ENCODE results near the gene FAM184B. TPM values are rescaled to one million over a fixed set of nuclear protein-coding genes. Genes with fewer than 3 reads are reported as not detected.

FAM184B gene
- total RNA-seq, 1 experiment from 2014 or later, result 0.17 TPM

DNA sequence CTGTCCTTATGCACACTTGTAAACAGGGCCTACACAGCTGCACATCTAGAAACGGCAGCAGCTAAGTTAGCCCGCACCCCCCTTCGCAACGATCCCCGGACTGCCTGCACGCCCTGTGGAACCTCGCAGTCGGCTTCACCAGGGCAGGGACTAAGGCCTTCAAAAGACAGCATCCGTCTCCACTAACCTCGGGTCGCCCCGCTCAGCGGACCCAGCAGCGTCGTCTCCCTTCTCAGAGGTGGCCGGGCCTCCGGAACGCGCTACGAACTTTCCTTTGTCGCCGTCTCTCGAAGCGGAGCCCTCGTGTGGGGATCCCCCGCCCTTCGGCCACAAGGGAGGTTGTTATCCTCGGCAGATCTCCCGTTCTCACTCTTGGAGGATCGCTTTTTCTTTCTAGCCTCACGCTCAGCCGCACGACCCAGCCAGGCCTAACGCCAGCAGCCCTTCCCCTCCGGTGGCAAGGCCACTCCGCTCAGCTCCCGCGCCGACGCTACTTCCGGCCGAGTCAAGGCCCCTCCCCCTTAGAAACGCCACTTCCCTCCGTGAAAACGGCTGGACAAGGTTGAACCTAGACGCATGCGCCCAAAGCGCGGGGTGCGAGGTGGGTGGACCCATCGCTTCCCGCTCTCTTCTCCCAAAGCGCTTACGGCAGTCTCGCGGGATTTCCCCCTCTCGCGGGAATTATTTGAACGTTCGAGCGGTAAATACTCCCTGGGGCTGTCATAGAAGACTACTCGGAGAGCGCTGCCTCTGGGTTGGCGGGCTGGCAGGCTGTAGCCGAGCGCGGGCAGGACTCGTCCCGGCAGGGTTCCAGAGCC lies 29.0 kb upstream of the FAM184B start, which contains the start of the genes DCAF16 and NCAPG (continued):
- TF ChIP-seq TCF7 (CRISPR knock-in tag; IDR thresholded peaks at IDR 0.05; ENCODE audit: low read depth) (no peak), RELA (CRISPR knock-in tag; IDR thresholded peaks at IDR 0.05; ENCODE audit: borderline replicate concordance) (no peak), TP53 (CRISPR knock-in tag; IDR thresholded peaks at IDR 0.05) (peak; percentile 79; the same call in 1 of the 2 replicates), ELF4 (CRISPR knock-in tag; IDR thresholded peaks at IDR 0.05; ENCODE audit: low read depth) (no peak), JAZF1 (CRISPR knock-in tag; IDR thresholded peaks at IDR 0.05) (no peak), TEAD1 (CRISPR knock-in tag; IDR thresholded peaks at IDR 0.05) (no peak; the same call in 1 of the 2 replicates), ESRRA (CRISPR knock-in tag; IDR thresholded peaks at IDR 0.05; ENCODE audit: borderline replicate concordance) (peak; percentile 25; the same call in 1 of the 2 replicates), ZNF263 (CRISPR knock-in tag; IDR thresholded peaks at IDR 0.05; ENCODE audit: low read depth) (no peak), ZNF425 (CRISPR knock-in tag; conservative IDR thresholded peaks at IDR 0.05) (no peak), ZNF416 (CRISPR knock-in tag; IDR thresholded peaks at IDR 0.05) (0 out of 2 replicates have a peak, but pooled peaks have one; percentile 39), CBFB (CRISPR knock-in tag; IDR thresholded peaks at IDR 0.05; ENCODE audit: low read depth) (no peak), GRHL2 (CRISPR knock-in tag; IDR thresholded peaks at IDR 0.05; ENCODE audit: insufficient replicate concordance, severe bottlenecking) (no peak), SMAD3 (CRISPR knock-in tag; IDR thresholded peaks at IDR 0.05; ENCODE audit: borderline replicate concordance) (no peak; the same call in none of the 2 replicates), PRRX2 (CRISPR knock-in tag; IDR thresholded peaks at IDR 0.05) (no peak), ZNF532 (CRISPR knock-in tag; IDR thresholded peaks at IDR 0.05; ENCODE audit: borderline replicate concordance) (no peak), ZNF671 (CRISPR knock-in tag; IDR thresholded peaks at IDR 0.05) (no peak)
- TF ChIP-seq, protein P1, sequence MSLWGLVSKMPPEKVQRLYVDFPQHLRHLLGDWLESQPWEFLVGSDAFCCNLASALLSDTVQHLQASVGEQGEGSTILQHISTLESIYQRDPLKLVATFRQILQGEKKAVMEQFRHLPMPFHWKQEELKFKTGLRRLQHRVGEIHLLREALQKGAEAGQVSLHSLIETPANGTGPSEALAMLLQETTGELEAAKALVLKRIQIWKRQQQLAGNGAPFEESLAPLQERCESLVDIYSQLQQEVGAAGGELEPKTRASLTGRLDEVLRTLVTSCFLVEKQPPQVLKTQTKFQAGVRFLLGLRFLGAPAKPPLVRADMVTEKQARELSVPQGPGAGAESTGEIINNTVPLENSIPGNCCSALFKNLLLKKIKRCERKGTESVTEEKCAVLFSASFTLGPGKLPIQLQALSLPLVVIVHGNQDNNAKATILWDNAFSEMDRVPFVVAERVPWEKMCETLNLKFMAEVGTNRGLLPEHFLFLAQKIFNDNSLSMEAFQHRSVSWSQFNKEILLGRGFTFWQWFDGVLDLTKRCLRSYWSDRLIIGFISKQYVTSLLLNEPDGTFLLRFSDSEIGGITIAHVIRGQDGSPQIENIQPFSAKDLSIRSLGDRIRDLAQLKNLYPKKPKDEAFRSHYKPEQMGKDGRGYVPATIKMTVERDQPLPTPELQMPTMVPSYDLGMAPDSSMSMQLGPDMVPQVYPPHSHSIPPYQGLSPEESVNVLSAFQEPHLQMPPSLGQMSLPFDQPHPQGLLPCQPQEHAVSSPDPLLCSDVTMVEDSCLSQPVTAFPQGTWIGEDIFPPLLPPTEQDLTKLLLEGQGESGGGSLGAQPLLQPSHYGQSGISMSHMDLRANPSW (CRISPR knock-in tag; conservative IDR thresholded peaks at IDR 0.05; ENCODE audit: low read depth), result no peak
- TF ChIP-seq, protein P2, sequence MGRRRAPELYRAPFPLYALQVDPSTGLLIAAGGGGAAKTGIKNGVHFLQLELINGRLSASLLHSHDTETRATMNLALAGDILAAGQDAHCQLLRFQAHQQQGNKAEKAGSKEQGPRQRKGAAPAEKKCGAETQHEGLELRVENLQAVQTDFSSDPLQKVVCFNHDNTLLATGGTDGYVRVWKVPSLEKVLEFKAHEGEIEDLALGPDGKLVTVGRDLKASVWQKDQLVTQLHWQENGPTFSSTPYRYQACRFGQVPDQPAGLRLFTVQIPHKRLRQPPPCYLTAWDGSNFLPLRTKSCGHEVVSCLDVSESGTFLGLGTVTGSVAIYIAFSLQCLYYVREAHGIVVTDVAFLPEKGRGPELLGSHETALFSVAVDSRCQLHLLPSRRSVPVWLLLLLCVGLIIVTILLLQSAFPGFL (CRISPR knock-in tag; IDR thresholded peaks at IDR 0.05; ENCODE audit: borderline replicate concordance), result no peak
- TF ChIP-seq, protein P3, sequence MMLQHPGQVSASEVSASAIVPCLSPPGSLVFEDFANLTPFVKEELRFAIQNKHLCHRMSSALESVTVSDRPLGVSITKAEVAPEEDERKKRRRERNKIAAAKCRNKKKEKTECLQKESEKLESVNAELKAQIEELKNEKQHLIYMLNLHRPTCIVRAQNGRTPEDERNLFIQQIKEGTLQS (CRISPR knock-in tag; conservative IDR thresholded peaks at IDR 0.05), result no peak; the same call in 1 of the 2 replicates

Measured in WTC11 (cell line).